HPDE6-E6E7 (cell line): ENCODE results near the gene ITGB6.
A peak's percentile ranks its signal among the peaks of the same experiment; 100 is the strongest.

ENCODE experiments used
- DNase-seq: peaks from one replicate; pipeline ENCODE4 v3.0.0; 2011; ENCODE audit warnings: missing footprints; ENCODE audit errors: extremely low spot score

Gene ITGB6

GRCh38 chr2:160221391-160222276 is 21.6 kb upstream of the ITGB6 start:
- peak; percentile 58 for DNase-seq

GRCh38 chr2:160220545-160221009 is 20.5 kb upstream of the ITGB6 start:
- DNase-seq = peak; percentile 93

GRCh38 chr2:160220026-160220425 is 20.0 kb upstream of the ITGB6 start:
- DNase-seq = no peak

GRCh38 chr2:160214461-160215445 is 14.7 kb upstream of the ITGB6 start:
- peak; percentile 49 for DNase-seq

DNA sequence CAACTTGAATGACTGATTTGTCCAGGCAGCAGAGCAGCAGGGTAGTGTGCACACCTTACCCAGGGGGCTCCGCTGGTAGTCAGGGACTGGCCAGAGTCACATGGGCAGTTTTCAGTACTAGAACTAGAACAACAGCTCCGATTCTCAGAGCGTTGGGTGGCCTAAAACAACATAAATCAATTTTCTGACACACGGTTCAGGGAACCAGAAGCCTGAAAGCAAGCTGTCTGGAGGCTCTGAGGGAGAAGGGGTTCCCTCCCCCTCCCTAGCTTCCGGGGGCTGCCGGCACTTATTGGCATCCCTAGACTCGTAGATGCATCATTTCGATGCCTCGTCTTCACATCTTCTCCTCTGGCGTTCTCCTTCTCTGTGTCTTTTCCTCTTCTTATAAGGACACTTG is 13.4 kb upstream of the ITGB6 start:
- DNase-seq = no peak

DNA sequence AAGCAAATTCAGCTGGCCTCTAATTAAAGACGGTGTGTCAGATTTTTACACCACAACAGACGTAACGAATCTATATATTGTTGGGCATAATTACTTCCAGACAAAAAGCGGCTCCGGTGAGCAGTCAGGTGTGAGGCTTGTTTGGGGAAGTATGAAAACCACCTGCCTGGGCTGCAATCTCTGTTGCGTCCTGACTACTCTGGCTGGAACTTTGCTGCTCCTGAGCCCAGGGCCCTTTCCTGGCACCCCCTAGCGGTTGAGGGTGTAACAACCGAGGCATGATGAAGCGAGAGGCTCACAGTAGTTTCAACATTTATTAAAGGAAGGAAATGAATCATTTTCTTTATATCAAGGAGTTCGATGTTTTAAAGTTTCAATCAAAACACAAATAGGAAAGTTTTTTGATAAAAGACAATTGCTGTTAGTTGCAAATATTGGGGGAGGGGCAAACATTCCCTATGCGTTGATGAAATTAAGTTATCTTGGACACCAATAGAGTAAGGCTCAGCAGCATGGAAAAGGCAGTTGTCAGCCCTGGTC is 10.6 kb upstream of the ITGB6 start:
- DNase-seq = peak; percentile 51

DNA sequence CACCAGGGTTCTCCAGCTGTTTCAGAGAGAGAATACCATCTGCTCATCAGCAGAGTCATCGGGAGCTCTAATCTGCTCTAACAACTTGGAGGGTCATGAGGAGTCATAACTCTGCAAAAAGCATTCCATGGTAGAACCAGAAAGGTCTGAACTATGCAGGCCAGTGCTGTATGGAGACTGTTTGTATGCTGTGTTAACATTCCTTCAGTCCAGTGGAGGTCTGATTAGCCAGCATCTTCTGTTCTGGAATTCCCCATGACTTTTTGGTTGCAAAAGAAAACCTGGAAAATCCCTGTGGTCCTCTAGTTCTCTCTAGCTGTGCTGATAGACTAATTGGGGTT is 9.4 kb upstream of the ITGB6 start:
- no peak for DNase-seq

- no peak for DNase-seq
Observed at GRCh38 chr2:160208655-160209515, 8.8 kb upstream of the ITGB6 start.

- DNase-seq = peak; percentile 84
Observed at GRCh38 chr2:160207804-160208654, 8.0 kb upstream of the ITGB6 start.

- no peak for DNase-seq
Observed at GRCh38 chr2:160207271-160207670, 7.2 kb upstream of the ITGB6 start.

DNA sequence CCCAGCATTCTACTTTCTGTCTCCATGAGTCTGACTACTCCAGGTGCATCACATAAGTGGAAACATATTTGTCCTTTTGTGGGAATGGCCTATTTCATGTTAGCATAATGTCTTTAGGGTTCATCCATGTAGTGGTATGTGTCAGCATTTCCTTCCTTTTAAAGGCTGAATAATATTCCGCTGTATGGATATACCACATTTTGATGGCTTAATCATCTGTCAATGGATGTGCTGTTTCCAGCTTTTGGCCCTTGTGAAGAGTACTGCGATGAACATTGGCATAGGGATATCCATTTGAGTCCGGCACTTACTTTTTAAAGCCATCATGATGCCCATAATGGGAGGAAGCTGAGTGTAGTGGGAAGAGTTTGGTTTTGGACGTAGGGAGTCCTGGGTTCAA is 6.4 kb upstream of the ITGB6 start:
- no peak for DNase-seq

DNA sequence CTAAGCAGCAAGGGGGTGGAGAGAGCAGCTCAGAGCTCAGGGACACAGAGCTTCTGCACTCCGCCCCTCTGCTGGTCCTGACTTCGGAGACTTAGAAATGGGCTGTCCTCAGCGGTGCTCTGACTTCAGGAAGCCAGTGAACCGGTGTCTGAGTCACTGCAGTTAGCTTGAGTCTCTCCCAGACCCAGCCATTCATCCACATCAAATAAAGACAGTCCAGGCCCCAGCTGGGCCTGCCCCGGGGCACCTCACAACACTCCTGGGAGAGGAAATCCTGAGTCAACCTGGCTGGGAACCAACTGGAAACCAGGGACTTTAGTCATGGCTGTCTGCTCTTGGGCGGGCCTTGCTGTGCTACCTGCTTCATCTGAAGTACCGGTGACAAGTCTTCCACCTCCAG is 5.4 kb upstream of the ITGB6 start:
- DNase-seq = peak; percentile 96

GRCh38 chr2:160203422-160203821 is 3.4 kb upstream of the ITGB6 start:
- DNase-seq = no peak

DNA sequence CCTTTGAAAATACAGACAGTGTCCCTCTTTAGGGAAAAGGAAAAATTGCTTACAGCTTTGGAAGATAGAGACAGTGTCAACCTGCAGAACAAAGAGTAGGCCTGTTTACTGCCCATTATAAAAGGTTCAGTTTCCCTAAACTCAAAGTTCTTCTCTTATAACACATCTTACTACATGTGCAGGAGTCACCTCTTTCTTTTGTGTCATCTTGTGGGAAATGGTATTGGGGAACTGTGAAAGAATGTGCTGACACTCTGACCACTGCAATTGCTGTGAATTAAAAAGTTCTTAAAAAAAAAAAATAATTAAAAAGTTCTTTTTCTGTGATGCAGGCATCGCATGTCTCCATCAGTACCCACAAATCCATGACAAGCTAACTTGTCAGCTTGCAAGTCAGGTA is 2.9 kb upstream of the ITGB6 start:
- DNase-seq = no peak

GRCh38 chr2:160201849-160202539 is 1.9 kb upstream of the ITGB6 start:
- DNase-seq = no peak

- DNase-seq = no peak
Observed at GRCh38 chr2:160200921-160201320, 849 bp upstream of the ITGB6 start.

DNA sequence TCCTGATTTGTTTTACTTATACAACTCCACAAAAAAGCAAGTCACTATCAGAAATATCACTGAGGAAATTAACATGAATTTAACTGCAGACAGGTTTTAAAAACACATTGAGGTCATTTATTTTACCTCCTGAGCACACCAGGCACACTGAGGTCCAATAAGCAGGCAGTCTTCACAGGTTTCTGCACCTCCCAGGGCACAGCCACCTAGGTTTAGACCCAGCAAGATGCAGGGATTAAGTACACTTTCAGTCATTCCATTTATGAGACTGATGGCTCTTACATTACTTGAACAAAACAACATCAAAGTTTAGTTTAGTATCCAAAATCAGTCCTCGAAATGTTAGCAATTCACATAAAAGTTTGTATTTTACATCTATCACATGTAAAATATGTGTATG is 1.0 kb downstream of the ITGB6 start:
- DNase-seq = no peak

DNA sequence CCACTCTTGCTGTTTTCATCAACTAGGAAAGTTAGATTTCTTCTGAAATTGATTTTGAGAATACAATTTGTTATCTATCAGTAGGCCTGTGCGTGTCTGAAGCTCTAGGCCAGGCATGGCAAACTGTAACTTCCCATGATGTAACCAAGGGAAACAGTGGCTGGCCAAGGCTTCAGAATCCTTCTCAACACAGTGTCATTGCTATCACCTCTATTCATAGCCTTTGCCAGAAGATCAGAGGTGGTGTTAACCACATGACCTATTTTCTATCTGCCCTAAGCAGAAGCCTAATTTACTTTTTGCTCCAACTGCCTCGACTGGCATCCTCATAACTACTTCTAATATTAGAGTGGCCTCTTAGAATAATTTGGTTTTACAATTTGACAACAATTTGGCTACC is 2.5 kb downstream of the ITGB6 start:
- no peak for DNase-seq

GRCh38 chr2:160194946-160195345 is 5.1 kb downstream of the ITGB6 start:
- DNase-seq = no peak

DNA sequence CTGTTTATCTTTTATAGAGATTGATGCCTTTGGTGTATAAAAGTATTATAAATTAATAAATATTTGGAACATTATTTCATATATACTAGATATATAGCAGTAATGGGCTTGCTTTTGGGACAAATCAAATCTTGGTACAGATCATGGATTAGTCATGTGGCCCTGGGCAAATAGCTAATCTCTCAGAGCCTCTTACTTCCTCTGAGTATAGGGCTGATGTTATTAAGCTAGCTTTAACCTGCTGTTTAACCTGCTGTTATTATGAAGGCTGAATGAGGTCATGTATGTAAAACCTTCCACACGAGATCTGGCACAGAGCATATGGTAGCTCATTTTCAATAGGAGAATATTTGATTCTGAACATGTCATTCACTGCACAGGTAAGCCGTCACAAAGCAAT is 5.7 kb downstream of the ITGB6 start:
- DNase-seq = peak; percentile 53
